Measurements from ENCODE around the gene FCSK. TPM values are rescaled to one million over a fixed set of nuclear protein-coding genes. Genes with fewer than 3 reads are reported as not detected.

FCSK gene
- 4.9 and 9.1 TPM in 2 replicates for total RNA-seq (2016; rRNA removed; fragmentation: Illumina TruSeq; extraction: Trizol)
- 4.4 and 5.2 TPM in 2 replicates for total RNA-seq (2016; cell fraction: cytosol; rRNA removed; fragmentation: Illumina TruSeq; extraction: Trizol; ENCODE audit: low read depth)
- 4.2 and 8.4 TPM in 2 replicates for total RNA-seq (2016; cell fraction: insoluble cytoplasmic fraction; rRNA removed; fragmentation: Illumina TruSeq; extraction: Trizol)
- 2.6 and 3.0 TPM in 2 replicates for total RNA-seq (2016; cell fraction: membrane; rRNA removed; fragmentation: Illumina TruSeq; extraction: Trizol)
- total RNA-seq (2016; cell fraction: nucleus; rRNA removed; fragmentation: Illumina TruSeq; extraction: Trizol), result 12.1 and 12.8 TPM in 2 replicates
- 15.0 and 19.2 TPM in 2 replicates for polyA plus RNA-seq (2011; rRNA removed)
- 6.7 and 8.3 TPM in 2 replicates for polyA plus RNA-seq (2011; cell fraction: cytosol; rRNA removed)
- polyA plus RNA-seq (2011; cell fraction: nucleus; rRNA removed), result 81.8 and 104 TPM in 2 replicates
- polyA plus RNA-seq (2012), result 6.2 and 6.4 TPM in 2 replicates
- polyA plus RNA-seq (2016; cell fraction: cytosol; fragmentation: Illumina TruSeq; extraction: Trizol; ENCODE audit: low read depth), result 0.53 and 0.70 TPM in 2 replicates
- 3.5 and 3.9 TPM in 2 replicates for polyA plus RNA-seq (2016; cell fraction: insoluble cytoplasmic fraction; fragmentation: Illumina TruSeq; extraction: Trizol; ENCODE audit: low read depth)
- 1.2 and 1.3 TPM in 2 replicates for polyA plus RNA-seq (2016; cell fraction: membrane; fragmentation: Illumina TruSeq; extraction: Trizol; ENCODE audit: low read depth)
- polyA plus RNA-seq (2016; cell fraction: nucleus; fragmentation: Illumina TruSeq; extraction: Trizol; ENCODE audit: insufficient read depth, low read depth), result 28.7 and 33.1 TPM in 2 replicates
- polyA minus RNA-seq (2011; rRNA and poly(A)+ RNA removed; ENCODE audit: low replicate concordance), result 24.8 and 29.5 TPM in 2 replicates
- polyA minus RNA-seq (2011; cell fraction: cytosol; rRNA and poly(A)+ RNA removed), result 4.3 and 5.3 TPM in 2 replicates
- polyA minus RNA-seq (2011; cell fraction: nucleus; rRNA and poly(A)+ RNA removed), result 15.6 and 19.0 TPM in 2 replicates
- percentile 44 among the genes with signal in this experiment for Bru-seq, nascent RNA
- BruChase-seq, experiment 1, labeled RNA remaining after a 6-hour chase, result percentile 53 among the genes with signal in this experiment
- percentile 47 among the genes with signal in this experiment for BruChase-seq, experiment 2, labeled RNA remaining after a 2-hour chase
- long read RNA-seq, experiment 1, partial matches to known transcripts, result 2 of 4 reads
- long read RNA-seq, experiment 1, other reads (novel, unspliced or antisense), result 2 of 4 reads
- long read RNA-seq, experiment 2, full-length matches to known transcripts, result 3 of 13 reads
- long read RNA-seq, experiment 2, partial matches to known transcripts, result 7 of 13 reads
- long read RNA-seq, experiment 2, other reads (novel, unspliced or antisense), result 3 of 13 reads

DNA sequence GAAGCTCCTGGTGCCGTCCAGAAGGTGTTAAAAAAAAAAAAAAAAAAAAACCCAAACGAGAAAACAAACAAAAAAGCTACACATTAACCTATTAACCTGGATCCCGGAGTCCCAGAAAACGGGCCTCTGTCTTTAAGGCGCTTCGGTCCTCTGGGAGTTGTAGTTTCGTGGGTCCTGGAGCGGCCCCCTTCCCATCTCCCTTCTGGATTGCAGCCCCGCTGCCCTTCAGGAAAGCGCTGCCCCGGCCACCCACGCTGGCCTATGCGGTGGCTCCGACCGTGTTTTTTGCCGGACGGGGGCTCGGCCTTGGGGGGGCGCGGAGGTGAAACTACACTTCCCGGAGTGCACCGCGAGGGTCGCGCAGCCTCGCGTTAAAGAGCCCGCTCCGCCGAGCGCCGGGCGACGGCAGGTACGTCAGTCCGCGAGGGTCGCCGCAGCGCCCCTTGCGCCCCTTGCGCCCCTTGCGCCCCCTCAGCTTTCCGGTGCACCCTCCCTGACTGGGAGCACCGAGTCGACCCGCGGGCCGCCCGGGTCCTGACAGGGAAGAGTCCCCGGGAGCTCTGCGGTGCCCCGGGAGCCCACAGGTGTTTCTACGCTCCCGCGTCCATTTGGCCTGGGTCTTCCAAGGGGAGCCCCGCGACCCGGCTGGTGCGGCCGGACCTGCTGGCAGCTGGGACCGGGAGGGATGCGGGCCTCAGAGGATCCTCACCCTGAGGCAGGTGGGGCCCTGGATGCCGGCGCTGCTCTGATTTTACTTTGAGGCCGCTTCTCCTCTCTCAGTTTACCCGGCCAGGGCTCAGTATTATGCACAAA, at the start of gene FCSK:
Gene FCSK, plus strand, starts transcription at position 374 of the 813 bp plus-strand sequence. CDS start 8,596 bp downstream, outside the sequence.
- in situ Hi-C loops (cut with HindIII; ENCODE audit: extremely low pct_ligation_motif_present, low pct_unique_long_range_greater_than_20kb), result no loop called here
- POLR2A ChIA-PET, result interaction anchor here (0.7 to 4.9 kb wide), 20 partner anchors 8 to 108 kb away, joined by 3 to 96 read pairs (median 4); partner anchors contain the start of genes DDX19A and ST3GAL2
- TF ChIP-seq ISL2 (CRISPR knock-in tag; IDR thresholded peaks at IDR 0.05) (peak; percentile 84), ZNF317 (CRISPR knock-in tag; IDR thresholded peaks at IDR 0.05) (peak; percentile 75; the same call in 1 of the 2 replicates), ZNF367 (CRISPR knock-in tag; IDR thresholded peaks at IDR 0.05; ENCODE audit: borderline replicate concordance) (peak; percentile 96; the same call in 1 of the 2 replicates), ZNF234 (CRISPR knock-in tag; conservative IDR thresholded peaks at IDR 0.05) (0 out of 2 replicates have a peak, but pooled peaks have one; percentile 58), SMARCE1 (IDR thresholded peaks at IDR 0.05; ENCODE audit: borderline replicate concordance) (no peak), ZNF879 (CRISPR knock-in tag; IDR thresholded peaks at IDR 0.05) (no peak), HOXA5 (CRISPR knock-in tag; IDR thresholded peaks at IDR 0.05) (peak; percentile 97), MLLT10 (CRISPR knock-in tag; IDR thresholded peaks at IDR 0.05) (0 out of 2 replicates have a peak, but pooled peaks have one; percentile 55)
- TF ChIP-seq, protein P1, sequence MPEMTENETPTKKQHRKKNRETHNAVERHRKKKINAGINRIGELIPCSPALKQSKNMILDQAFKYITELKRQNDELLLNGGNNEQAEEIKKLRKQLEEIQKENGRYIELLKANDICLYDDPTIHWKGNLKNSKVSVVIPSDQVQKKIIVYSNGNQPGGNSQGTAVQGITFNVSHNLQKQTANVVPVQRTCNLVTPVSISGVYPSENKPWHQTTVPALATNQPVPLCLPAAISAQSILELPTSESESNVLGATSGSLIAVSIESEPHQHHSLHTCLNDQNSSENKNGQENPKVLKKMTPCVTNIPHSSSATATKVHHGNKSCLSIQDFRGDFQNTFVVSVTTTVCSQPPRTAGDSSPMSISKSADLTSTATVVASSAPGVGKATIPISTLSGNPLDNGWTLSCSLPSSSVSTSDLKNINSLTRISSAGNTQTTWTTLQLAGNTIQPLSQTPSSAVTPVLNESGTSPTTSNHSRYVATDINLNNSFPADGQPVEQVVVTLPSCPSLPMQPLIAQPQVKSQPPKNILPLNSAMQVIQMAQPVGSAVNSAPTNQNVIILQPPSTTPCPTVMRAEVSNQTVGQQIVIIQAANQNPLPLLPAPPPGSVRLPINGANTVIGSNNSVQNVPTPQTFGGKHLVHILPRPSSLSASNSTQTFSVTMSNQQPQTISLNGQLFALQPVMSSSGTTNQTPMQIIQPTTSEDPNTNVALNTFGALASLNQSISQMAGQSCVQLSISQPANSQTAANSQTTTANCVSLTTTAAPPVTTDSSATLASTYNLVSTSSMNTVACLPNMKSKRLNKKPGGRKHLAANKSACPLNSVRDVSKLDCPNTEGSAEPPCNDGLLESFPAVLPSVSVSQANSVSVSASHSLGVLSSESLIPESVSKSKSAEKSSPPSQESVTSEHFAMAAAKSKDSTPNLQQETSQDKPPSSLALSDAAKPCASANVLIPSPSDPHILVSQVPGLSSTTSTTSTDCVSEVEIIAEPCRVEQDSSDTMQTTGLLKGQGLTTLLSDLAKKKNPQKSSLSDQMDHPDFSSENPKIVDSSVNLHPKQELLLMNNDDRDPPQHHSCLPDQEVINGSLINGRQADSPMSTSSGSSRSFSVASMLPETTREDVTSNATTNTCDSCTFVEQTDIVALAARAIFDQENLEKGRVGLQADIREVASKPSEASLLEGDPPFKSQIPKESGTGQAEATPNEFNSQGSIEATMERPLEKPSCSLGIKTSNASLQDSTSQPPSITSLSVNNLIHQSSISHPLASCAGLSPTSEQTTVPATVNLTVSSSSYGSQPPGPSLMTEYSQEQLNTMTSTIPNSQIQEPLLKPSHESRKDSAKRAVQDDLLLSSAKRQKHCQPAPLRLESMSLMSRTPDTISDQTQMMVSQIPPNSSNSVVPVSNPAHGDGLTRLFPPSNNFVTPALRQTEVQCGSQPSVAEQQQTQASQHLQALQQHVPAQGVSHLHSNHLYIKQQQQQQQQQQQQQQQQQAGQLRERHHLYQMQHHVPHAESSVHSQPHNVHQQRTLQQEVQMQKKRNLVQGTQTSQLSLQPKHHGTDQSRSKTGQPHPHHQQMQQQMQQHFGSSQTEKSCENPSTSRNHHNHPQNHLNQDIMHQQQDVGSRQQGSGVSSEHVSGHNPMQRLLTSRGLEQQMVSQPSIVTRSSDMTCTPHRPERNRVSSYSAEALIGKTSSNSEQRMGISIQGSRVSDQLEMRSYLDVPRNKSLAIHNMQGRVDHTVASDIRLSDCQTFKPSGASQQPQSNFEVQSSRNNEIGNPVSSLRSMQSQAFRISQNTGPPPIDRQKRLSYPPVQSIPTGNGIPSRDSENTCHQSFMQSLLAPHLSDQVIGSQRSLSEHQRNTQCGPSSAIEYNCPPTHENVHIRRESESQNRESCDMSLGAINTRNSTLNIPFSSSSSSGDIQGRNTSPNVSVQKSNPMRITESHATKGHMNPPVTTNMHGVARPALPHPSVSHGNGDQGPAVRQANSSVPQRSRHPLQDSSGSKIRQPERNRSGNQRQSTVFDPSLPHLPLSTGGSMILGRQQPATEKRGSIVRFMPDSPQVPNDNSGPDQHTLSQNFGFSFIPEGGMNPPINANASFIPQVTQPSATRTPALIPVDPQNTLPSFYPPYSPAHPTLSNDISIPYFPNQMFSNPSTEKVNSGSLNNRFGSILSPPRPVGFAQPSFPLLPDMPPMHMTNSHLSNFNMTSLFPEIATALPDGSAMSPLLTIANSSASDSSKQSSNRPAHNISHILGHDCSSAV (CRISPR knock-in tag; IDR thresholded peaks at IDR 0.05; ENCODE audit: borderline replicate concordance), result no peak

More for the DNA sequence above, at the start of gene FCSK:
- peaks cover 45% of the 10 kb centered on the region for H3K4me1 ChIP-seq (ENCODE audit: insufficient read depth, low read length)
- intact Hi-C loops (cut with micrococcal nuclease; ENCODE audit: unreplicated experiment), result loop anchor here (1.0 to 5.0 kb wide), 4 partner anchors 26 to 72 kb away; no protein-coding TSS in a partner anchor
- H3K4me2 ChIP-seq (ENCODE audit: low read depth, low read length), result peak within 1 kb of the TSS; percentile 73
- no peaks in the 10 kb centered on the region for H4K20me1 ChIP-seq (ENCODE audit: insufficient read depth, low read length)
- H3K9me3 ChIP-seq (ENCODE audit: low read length), result no peaks in the 10 kb centered on the region
- no peaks in the 10 kb centered on the region; a peak in 1 of 5 replicates for H3K27me3 ChIP-seq (ENCODE audit: control insufficient read depth in 1 of 2, insufficient read depth in 2 of 2, low read length in 2 of 2)
- DNase-seq (ENCODE audit: low spot score) (peak; percentile 88), ATAC-seq (peak; percentile 93), FAIRE-seq (peak; percentile 93)
- peak within 1 kb of the TSS; percentile 97 for H3K27ac ChIP-seq (ENCODE audit: extremely low read length, insufficient read depth, low read length)
- no peaks in the 10 kb centered on the region for H3K36me3 ChIP-seq (replicated peaks in 1 of 2; ENCODE audit: control insufficient read depth in 1 of 2, insufficient read depth in 2 of 2, low read length in 2 of 2)
- no TSS peak for BruUV-seq (replicated peaks)
- H2AFZ ChIP-seq (ENCODE audit: low read length), result peak within 1 kb of the TSS; percentile 86
- H3K79me2 ChIP-seq (ENCODE audit: insufficient read depth, low read length), result no peaks in the 10 kb centered on the region
- H3K4me3 ChIP-seq (replicated peaks in 1 of 3; ENCODE audit: insufficient read depth in 1 of 3, low read depth in 2 of 3, low read length in 3 of 3), result peak within 1 kb of the TSS; percentile 88 to 90 (median 89)
- WGBS (ENCODE audit: low lambda C conversion rate), result under 1% methylated on average over 35 of the region's 67 CpGs
- CTCF ChIA-PET (ENCODE audit: low intra/inter-chr PET ratio, low total read pairs), result interaction anchor here (1.2 to 1.6 kb wide), 2 partner anchors 59 to 74 kb away, joined by 3 to 5 read pairs; no protein-coding TSS in a partner anchor
- H3K9ac ChIP-seq (ENCODE audit: insufficient read depth, low read depth, low read length), result peak within 1 kb of the TSS; percentile 98

Measured in HepG2 (cell line).